ENCODE data around the gene PLEKHM3. TPM values are rescaled to one million over a fixed set of nuclear protein-coding genes. Genes with fewer than 3 reads are reported as not detected.

PLEKHM3 gene
- total and polyA plus RNA-seq, 2 experiments from 2014 or later: 3.9 to 8.8 TPM

DNA sequence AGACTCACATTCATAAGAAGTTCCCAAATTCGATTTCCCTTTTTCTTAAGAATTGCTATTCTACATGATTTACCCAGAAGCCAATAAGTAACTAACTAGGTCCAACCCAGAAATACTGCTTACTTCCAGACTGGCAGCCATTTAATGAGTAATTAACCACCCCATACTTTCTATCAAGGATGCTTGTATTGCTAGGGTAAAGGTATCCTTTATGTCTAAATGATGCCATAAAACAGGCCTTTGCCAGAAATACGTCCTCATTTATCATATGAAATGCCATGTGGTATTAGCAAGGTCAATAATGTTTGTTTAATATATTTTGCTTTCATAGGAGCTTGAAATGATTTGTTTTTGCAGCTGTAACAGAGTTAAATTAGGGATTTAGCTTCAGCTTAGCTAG is 56.1 kb downstream of the PLEKHM3 start (continued):
- no peak for TF ChIP-seq POLR2AphosphoS5 (IDR thresholded peaks at IDR 0.05; ENCODE audit: low read depth)
- no peak for TF ChIP-seq NANOG (IDR thresholded peaks at IDR 0.05; ENCODE audit: borderline replicate concordance)
- no peak for TF ChIP-seq JUNB (IDR thresholded peaks at IDR 0.05; ENCODE audit: unreplicated experiment)
- no peak for TF ChIP-seq CTCF (conservative IDR thresholded peaks at IDR 0.05; ENCODE audit: low read depth in 2 of 2)
- TF ChIP-seq EZH2 (IDR thresholded peaks at IDR 0.05; ENCODE audit: low read depth, unreplicated experiment): no peak
- no peak for TF ChIP-seq EZH2phosphoT487 (IDR thresholded peaks at IDR 0.05; ENCODE audit: unreplicated experiment)

DNA sequence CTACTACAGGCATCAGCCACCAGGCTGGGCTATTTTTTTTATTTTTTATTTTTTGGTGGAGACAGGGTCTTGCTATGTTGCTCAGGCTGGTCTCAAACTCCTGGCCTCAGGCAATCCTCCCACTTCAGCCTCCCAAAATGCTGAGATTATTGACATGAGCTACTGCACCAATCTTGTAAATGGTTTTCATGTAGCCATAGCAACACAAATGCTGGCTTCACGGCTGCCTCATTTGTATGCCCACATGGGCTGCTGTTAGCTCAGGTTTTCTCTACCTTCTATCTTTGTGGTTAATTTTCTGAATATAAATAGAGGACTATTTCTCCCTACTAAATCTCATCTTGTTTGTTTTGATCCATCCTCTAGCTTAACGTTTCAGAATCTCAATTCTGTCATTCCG is 58.2 kb downstream of the PLEKHM3 start:
- no peaks in the 10 kb centered on the region for H3K36me3 ChIP-seq (ENCODE audit: insufficient read depth)
- H3K9me3 Mint-ChIP-seq: peaks cover 12% of the 10 kb centered on the region
- no peak for ATAC-seq
- no peak overlapping the region for H3K27ac ChIP-seq (ENCODE audit: low read depth)
- peaks cover 52% of the 10 kb centered on the region for H3K4me1 Mint-ChIP-seq
- no peak overlapping the region for H3K4me3 ChIP-seq
- H3F3A ChIP-seq (replicated peaks; ENCODE audit: low read depth): peaks cover 4% of the 10 kb centered on the region; the same call in 1 of the 2 replicates
- H3K4me1 ChIP-seq (ENCODE audit: insufficient read depth): peaks cover 53% of the 10 kb centered on the region
- DNase-seq (ENCODE audit: low spot score): no peak
- no peaks in the 10 kb centered on the region for H4K20me1 ChIP-seq (replicated peaks; ENCODE audit: insufficient read depth)
- peaks cover 6% of the 10 kb centered on the region for H3K27me3 Mint-ChIP-seq (ENCODE audit: insufficient read depth, low read depth, poor library complexity)
- H3K9me2 ChIP-seq (ENCODE audit: insufficient read depth): no peaks in the 10 kb centered on the region
- H3K4me3 Mint-ChIP-seq: no peak overlapping the region
- no peak overlapping the region for H2AFZ ChIP-seq
- H3K27ac Mint-ChIP-seq: 0 out of 2 replicates have a peak overlapping the region, but pooled peaks have one; percentile 35
- H3K79me2 ChIP-seq (replicated peaks; ENCODE audit: insufficient read depth): no peaks in the 10 kb centered on the region
- no peaks in the 10 kb centered on the region for H3K27me3 ChIP-seq (ENCODE audit: insufficient read depth)
- peaks cover 13% of the 10 kb centered on the region for H3K36me3 Mint-ChIP-seq (ENCODE audit: low read depth)
- no peak overlapping the region for H3K4me2 ChIP-seq
- no peak for TF ChIP-seq ETS1 (IDR thresholded peaks at IDR 0.05)
- TF ChIP-seq, protein P1, sequence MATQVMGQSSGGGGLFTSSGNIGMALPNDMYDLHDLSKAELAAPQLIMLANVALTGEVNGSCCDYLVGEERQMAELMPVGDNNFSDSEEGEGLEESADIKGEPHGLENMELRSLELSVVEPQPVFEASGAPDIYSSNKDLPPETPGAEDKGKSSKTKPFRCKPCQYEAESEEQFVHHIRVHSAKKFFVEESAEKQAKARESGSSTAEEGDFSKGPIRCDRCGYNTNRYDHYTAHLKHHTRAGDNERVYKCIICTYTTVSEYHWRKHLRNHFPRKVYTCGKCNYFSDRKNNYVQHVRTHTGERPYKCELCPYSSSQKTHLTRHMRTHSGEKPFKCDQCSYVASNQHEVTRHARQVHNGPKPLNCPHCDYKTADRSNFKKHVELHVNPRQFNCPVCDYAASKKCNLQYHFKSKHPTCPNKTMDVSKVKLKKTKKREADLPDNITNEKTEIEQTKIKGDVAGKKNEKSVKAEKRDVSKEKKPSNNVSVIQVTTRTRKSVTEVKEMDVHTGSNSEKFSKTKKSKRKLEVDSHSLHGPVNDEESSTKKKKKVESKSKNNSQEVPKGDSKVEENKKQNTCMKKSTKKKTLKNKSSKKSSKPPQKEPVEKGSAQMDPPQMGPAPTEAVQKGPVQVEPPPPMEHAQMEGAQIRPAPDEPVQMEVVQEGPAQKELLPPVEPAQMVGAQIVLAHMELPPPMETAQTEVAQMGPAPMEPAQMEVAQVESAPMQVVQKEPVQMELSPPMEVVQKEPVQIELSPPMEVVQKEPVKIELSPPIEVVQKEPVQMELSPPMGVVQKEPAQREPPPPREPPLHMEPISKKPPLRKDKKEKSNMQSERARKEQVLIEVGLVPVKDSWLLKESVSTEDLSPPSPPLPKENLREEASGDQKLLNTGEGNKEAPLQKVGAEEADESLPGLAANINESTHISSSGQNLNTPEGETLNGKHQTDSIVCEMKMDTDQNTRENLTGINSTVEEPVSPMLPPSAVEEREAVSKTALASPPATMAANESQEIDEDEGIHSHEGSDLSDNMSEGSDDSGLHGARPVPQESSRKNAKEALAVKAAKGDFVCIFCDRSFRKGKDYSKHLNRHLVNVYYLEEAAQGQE (IDR thresholded peaks at IDR 0.05; ENCODE audit: unreplicated experiment): no peak
- no peak for TF ChIP-seq JUNB (IDR thresholded peaks at IDR 0.05; ENCODE audit: unreplicated experiment)
- no peak for TF ChIP-seq ZNF114 (CRISPR knock-in tag; IDR thresholded peaks at IDR 0.05)
- no peak for TF ChIP-seq CTCF (conservative IDR thresholded peaks at IDR 0.05; ENCODE audit: low read depth in 2 of 2)
- no peak for TF ChIP-seq EZH2 (IDR thresholded peaks at IDR 0.05; ENCODE audit: low read depth, unreplicated experiment)
- TF ChIP-seq CREB1 (CRISPR knock-in tag; IDR thresholded peaks at IDR 0.05; ENCODE audit: low read depth): no peak

Data from GM23338 (cell line).